SU-DHL-6 (cell line): ENCODE data around the gene GNPTG.

Experiments
- CTCF ChIP-seq: fragments of 200-600 bp; sonication (generic); IDR thresholded peaks from one replicate; pipeline ENCODE4 v1.5.1; 2017; ENCODE audit warnings: antibody characterized with exemption, mild to moderate bottlenecking, low read length, moderate library complexity; ENCODE audit not compliant: insufficient read depth, poor library complexity, severe bottlenecking
- EZH2phosphoT487 ChIP-seq: fragments of 200-600 bp; sonication (generic), shearing (Covaris generic); conservative IDR thresholded peaks from 2 replicates; pipeline ENCODE4 v1.6.1; 2018; ENCODE audit warnings: mild to moderate bottlenecking, antibody characterized with exemption, low read length, moderate library complexity, mixed read lengths

- TF ChIP-seq CTCF, result no peak
- TF ChIP-seq EZH2phosphoT487, result no peak
Measured at GRCh38 chr16:1323296-1324239, 28.2 kb upstream of the GNPTG start.
